Pancreas (tissue), 10 donors: ENCODE data around the gene MBNL3. TPM values are rescaled to one million over a fixed set of nuclear protein-coding genes. Genes with fewer than 3 reads are reported as not detected.
A peak's percentile ranks its signal among the peaks of the same experiment; 100 is the strongest.

Experiments used
- ATAC-seq, 4 donors: fragments of 200-7000 bp; cut with Tn5 transposase; one replicate each; pipeline versions ENCODE4 v1.8.0 to v1.9.1; 2020; ENCODE audit warnings: mild to moderate bottlenecking in 4 of 4, moderate library complexity in 4 of 4
- DNase-seq, 6 donors: peaks; one replicate each; pipeline ENCODE4 v3.0.0-alpha.2; 2020
- FAIRE-seq: peaks from 2 replicates; lab custom pipeline; 2012; peaks lifted over from hg19 to GRCh38; lab: Jason Lieb, UNC
- H3K27ac ChIP-seq, 4 donors: fragments of 200-600 bp; sonication (generic); 1 replicate in 3 of 4; 2 replicates in 1 of 4; pipeline versions ENCODE4 v1.5.0 to v1.8.0; 2020
- H3K27me3 ChIP-seq, 4 donors: fragments of 200-600 bp; one replicate each; pipeline ENCODE4 v1.8.0; 2021
- H3K36me3 ChIP-seq, 3 donors: fragments of 200-600 bp; sonication (generic) in 1 of 3; one replicate each; pipeline versions ENCODE4 v1.5.0 to v1.8.0; 2020 to 2021
- H3K4me1 ChIP-seq, 3 donors: fragments of 200-600 bp; one replicate each; pipeline ENCODE4 v1.8.0; 2021
- H3K4me3 ChIP-seq, 4 donors: fragments of 200-600 bp; sonication (generic) in 2 of 4; one replicate each; pipeline versions ENCODE4 v1.5.0 to v1.8.0; 2020 to 2021
- H3K9me3 ChIP-seq, 4 donors: fragments of 200-600 bp; one replicate each; pipeline ENCODE4 v1.8.0; 2021
- WGBS, 2 donors: extraction: QIAGEN DNeasy Blood & Tissue Kit; methylation state at CpG; one replicate each; pipeline ENCODE4 v1.1.7; 2013; 5-methylcytosine and 5-hydroxymethylcytosine counted together
- intact Hi-C, 3 donors: fragments of 100-400 bp; cut with DNase I; formaldehyde crosslinking; loops; one replicate each; pipeline versions ENCODE4 v1.11.1 to v1.14.2; 2022
- polyA plus RNA-seq, 2 donors: library from polyadenylated mRNA; stranded (reverse); fragments of 200-250 nt; gene quantifications; one replicate each; pipeline ENCODE4 v1.2.3, GENCODE V29; 2013
- total RNA-seq, 6 donors: library from RNA; stranded (reverse); fragmentation: NEBNext Ultra II Directional in 4 of 6; extraction: Animal tissue kit (Norgen Biotek cat#: 25700) in 4 of 6; gene quantifications; one replicate each; pipeline versions ENCODE4 v1.2.1 to v1.2.4, GENCODE V29; 2021 to 2023
- TF ChIP-seq, protein P1 (sequence below), 4 donors: fragments of 200-600 bp; sonication (generic) in 3 of 4; IDR thresholded peaks; one replicate each; pipeline versions ENCODE4 v1.5.0 to v1.8.0; 2021; ENCODE audit warnings: antibody characterized with exemption in 4 of 4
- donor health status: healthy with polysubstance abuse.
- donor health status: DM: no; HTN: no; CAD: no; lungs with moderate emphysema.
- donor health status: DM: no; HTN: no; CAD: no.
- donor health status: control.
- donor health status: control.
- donor health status: Bipolar disorder and iron deficiency.
- donor health status: DM: yes; HTN: yes; CAD: no.
- donor health status: DM: no; HTN: no; CAD: no.
- donor health status: DM: no; HTN: no; CAD: no.
- donor health status: DM: yes; HTN: yes; CAD: no.

The MBNL3 gene
- total and polyA plus RNA-seq, 8 donors = 1.2 to 15.7 (median 11.3) TPM

- no peaks in the 10 kb centered on the region for H3K9me3 ChIP-seq
- TF ChIP-seq, protein P1, sequence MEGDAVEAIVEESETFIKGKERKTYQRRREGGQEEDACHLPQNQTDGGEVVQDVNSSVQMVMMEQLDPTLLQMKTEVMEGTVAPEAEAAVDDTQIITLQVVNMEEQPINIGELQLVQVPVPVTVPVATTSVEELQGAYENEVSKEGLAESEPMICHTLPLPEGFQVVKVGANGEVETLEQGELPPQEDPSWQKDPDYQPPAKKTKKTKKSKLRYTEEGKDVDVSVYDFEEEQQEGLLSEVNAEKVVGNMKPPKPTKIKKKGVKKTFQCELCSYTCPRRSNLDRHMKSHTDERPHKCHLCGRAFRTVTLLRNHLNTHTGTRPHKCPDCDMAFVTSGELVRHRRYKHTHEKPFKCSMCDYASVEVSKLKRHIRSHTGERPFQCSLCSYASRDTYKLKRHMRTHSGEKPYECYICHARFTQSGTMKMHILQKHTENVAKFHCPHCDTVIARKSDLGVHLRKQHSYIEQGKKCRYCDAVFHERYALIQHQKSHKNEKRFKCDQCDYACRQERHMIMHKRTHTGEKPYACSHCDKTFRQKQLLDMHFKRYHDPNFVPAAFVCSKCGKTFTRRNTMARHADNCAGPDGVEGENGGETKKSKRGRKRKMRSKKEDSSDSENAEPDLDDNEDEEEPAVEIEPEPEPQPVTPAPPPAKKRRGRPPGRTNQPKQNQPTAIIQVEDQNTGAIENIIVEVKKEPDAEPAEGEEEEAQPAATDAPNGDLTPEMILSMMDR (IDR thresholded peaks at IDR 0.05) = no peak
- H3K27ac ChIP-seq = no peak overlapping the region
- DNase-seq = no peak
- no peaks in the 10 kb centered on the region for H3K27me3 ChIP-seq
- no peak for ATAC-seq
- no peaks in the 10 kb centered on the region for H3K4me1 ChIP-seq
- intact Hi-C loops = no loop called here
- no peak overlapping the region for H3K4me3 ChIP-seq
- WGBS, 2 donors = 51 to 53% methylated on average over 2 of the region's 2 CpGs
- no peak for FAIRE-seq
- H3K36me3 ChIP-seq = no peaks in the 10 kb centered on the region
Observed at GRCh38 chrX:132444936-132445335, 43.9 kb downstream of the MBNL3 start.

DNA sequence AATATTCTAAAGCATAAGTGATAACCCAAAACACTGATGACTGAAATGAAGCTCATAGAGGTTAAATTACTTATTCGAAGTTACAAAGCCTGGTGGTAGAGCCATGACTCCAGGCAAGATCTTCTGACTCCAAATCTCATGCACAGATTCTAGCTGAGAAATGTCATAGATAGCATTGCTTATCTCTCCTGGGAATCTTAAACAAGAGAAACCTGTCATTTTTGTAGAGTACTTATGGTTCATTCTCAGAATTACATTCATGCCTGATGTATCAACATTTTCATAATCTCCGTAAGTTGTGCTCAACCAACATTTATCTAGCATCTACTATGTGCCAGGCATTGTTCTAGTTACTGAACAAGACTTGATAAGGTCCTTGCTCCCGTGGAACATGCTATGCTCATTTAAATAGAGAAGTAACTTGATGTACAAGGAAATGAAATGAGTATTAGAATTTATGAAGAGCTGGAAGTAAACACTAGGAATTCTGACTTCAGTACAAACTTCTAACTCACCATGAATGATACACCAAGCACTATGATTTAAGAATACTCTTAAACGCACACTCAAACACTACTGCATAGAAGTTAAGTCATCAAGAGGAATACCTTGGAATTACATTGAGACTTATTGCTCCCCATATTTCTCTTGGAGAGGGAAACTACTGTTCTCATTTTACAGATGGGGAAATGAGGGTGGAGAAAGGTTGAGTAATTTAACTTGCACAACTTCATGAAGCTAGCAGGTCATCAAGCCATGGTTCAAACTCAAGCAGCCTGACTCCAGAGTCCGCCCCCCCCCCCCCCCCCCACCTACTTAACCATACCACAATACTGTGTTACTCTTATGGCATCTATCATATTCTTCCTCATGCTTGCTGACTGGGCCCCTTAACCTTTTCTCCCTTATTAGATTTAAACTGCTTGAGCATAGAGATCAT is 45.4 kb downstream of the MBNL3 start:
- ATAC-seq = no peak
- H3K27ac ChIP-seq = no peak overlapping the region
- no peaks in the 10 kb centered on the region for H3K36me3 ChIP-seq
- TF ChIP-seq, protein P1 (IDR thresholded peaks at IDR 0.05) = no peak
- no peak overlapping the region for H3K4me3 ChIP-seq
- no peaks in the 10 kb centered on the region for H3K4me1 ChIP-seq
- no peaks in the 10 kb centered on the region for H3K27me3 ChIP-seq
- no peak for FAIRE-seq
- 58 to 72% methylated on average over 4 of the region's 5 CpGs for WGBS, 2 donors
- no peaks in the 10 kb centered on the region for H3K9me3 ChIP-seq
- no peak for DNase-seq
- intact Hi-C loops = no loop called here

DNA sequence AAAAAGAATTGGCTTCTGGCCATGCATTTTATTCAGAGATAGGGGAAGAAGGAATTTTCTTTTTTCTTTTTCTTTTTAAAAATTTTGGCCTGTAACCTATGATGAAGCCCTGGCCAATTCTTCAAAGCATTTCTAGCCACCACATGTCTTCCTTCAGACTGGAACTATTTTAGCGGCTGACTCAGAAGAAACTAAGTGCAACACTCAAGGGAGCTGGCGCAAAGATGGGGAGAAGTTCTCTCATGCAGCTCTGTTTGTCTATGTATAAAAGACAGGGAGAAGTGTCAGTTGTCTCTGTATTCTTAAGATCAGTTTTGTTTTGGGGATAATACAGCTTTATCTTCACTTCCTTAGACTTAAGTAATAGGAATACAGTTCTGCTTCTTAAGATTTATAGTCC is 46.1 kb downstream of the MBNL3 start:
- DNase-seq (no peak), FAIRE-seq (no peak), ATAC-seq (no peak)
- H3K36me3 ChIP-seq = no peaks in the 10 kb centered on the region
- no peak overlapping the region for H3K4me3 ChIP-seq
- no peak overlapping the region for H3K27ac ChIP-seq
- H3K9me3 ChIP-seq = no peaks in the 10 kb centered on the region
- TF ChIP-seq, protein P1 (IDR thresholded peaks at IDR 0.05) = no peak
- intact Hi-C loops = no loop called here
- no peaks in the 10 kb centered on the region for H3K4me1 ChIP-seq
- 70 to 90% methylated on average over 2 of the region's 2 CpGs for WGBS, 2 donors
- H3K27me3 ChIP-seq = no peaks in the 10 kb centered on the region

GRCh38 chrX:132435222-132435621 is 53.6 kb downstream of the MBNL3 start:
- Histone ChIP-seq H3K9me3 (no peaks in the 10 kb centered on the region), H3K4me3 (no peak overlapping the region), H3K4me1 (no peaks in the 10 kb centered on the region), H3K27ac (no peak overlapping the region), H3K36me3 (no peaks in the 10 kb centered on the region), H3K27me3 (no peaks in the 10 kb centered on the region)
- DNase-seq (no peak), FAIRE-seq (peak; percentile 64), ATAC-seq (no peak)
- intact Hi-C loops = no loop called here
- TF ChIP-seq, protein P1 (IDR thresholded peaks at IDR 0.05) = no peak
- 56 to 97% methylated on average over 1 of the region's 1 CpG for WGBS, 2 donors

DNA sequence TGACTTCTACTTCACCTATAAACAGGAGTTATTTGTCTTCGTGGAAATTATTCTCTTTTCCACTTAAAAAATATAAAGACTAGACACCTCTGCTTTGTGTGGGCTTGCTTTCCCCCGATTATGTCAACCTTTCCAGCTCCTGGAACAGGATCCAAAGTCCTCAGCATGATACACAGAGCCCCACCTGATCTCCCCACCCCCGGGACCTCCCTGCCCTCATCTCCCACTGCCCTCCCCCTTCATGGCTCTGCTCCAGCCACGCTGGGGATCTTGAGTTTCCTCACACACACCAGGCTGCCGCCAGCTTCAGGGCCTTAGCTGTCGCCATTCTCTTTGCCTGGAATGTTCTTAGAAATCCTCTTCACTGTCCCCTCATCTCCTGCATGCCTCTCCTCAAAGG is 55.3 kb downstream of the MBNL3 start:
- ATAC-seq (no peak), FAIRE-seq (no peak), DNase-seq (no peak)
- Histone ChIP-seq H3K4me1 (no peaks in the 10 kb centered on the region), H3K9me3 (no peaks in the 10 kb centered on the region), H3K27ac (no peak overlapping the region), H3K27me3 (no peaks in the 10 kb centered on the region), H3K4me3 (no peak overlapping the region), H3K36me3 (no peaks in the 10 kb centered on the region)
- intact Hi-C loops = no loop called here
- WGBS, 2 donors = 60 to 63% methylated on average over 6 of the region's 6 CpGs
- TF ChIP-seq, protein P1 (IDR thresholded peaks at IDR 0.05) = no peak
